Activated T-helper 9 cell treated with anti-CD3 and anti-CD28 coated beads, Interleukin-2, amount 50 U/mL, for 16 hours (primary cell): ENCODE data around the gene RGL1.

Source experiments
- DNase-seq: peaks from one replicate; pipeline ENCODE4 v3.0.0-alpha.2; 2020; ENCODE audit warnings: low read depth

RGL1 gene

DNA sequence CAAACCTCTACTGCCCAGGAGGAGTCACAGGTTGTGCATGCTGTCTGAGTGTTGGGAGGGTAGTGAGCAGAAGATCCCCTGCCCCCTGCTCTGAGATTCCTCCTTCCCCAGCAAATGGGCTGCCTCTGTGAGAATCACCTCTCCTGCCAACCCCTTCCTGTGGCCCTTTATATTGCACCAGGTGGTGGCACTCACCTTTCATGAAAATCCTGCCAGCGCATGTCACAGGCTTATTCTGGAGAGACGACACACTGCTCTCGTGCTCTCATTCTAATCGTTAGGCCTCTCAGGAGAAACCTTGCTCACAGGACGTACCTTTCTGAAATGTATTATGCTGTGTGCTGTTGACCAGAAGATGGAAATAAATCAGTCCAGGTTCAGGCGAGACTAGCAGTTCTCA lies 113.7 kb downstream of the RGL1 start:
- no peak for DNase-seq

DNA sequence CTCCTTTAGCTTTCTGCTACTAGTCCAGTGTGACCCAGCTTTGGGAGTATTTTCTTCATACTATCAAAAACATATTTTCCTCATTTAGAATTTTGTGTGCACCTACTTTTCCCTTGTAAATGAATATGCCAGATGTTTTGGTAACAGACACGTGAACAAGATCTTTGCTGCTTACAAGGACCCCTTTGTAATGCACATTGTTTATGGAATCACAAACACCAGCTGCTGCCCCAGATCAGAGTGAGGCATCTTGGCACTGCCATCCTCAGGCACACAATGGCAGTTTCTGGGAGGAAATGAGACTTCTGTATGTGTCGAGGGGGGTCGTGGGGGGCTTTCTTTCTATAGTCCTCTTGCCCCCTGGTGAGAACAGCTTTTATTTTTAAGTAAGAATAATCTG lies 115.7 kb downstream of the RGL1 start:
- no peak for DNase-seq

DNA sequence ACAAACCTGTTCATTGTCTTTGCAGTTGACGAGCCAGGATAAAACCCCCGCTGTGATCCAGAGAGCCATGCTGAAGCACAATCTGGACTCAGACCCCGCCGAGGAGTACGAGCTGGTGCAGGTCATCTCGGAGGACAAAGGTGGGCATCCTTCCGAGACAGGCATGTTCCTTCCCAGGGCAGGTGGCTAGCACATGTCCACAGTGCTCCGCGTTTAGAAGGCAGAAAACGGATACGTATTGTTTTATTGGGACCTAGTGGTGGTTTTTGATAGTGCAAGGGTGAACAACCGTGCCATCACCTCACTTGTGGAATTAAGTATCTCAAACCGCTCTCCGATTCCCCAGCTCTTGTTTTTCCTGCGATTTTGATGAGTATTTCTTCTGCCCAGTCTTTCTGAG lies 117.3 kb downstream of the RGL1 start:
- DNase-seq = no peak

DNA sequence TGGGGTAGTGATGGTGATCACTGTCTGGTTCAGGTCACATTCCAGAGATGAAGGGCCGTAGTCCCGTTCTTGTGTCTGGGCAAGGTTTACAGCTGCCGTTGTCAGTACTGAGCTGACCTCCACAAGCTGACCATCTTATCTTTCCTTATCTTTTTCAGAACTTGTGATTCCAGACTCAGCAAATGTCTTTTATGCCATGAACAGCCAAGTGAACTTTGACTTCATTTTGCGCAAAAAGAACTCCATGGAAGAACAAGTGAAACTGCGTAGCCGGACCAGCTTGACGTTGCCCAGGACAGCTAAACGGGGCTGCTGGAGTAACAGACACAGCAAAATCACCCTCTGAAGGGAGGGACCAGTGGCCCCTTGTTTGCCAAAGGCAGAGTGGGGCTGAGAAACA lies 121.0 kb downstream of the RGL1 start:
- DNase-seq = no peak

DNA sequence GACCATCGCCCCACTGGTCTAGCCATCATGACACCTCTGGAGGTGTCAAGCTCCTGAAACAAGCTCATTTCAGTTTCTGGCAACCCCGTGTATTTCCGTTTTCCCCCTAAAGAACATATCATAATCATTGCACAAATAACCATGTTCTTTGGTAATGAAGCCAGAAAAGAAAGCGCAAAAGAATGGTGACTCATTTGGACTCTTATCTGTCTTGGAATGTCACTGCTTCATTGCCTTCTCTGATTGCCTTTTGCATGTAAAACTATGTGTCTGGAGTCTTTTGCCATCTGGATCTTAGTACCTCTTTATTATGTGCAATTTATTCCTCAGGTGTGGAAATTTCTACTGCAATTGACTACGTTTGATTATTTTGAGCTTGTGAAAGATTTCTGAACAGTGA lies 122.1 kb downstream of the RGL1 start:
- no peak for DNase-seq

DNA sequence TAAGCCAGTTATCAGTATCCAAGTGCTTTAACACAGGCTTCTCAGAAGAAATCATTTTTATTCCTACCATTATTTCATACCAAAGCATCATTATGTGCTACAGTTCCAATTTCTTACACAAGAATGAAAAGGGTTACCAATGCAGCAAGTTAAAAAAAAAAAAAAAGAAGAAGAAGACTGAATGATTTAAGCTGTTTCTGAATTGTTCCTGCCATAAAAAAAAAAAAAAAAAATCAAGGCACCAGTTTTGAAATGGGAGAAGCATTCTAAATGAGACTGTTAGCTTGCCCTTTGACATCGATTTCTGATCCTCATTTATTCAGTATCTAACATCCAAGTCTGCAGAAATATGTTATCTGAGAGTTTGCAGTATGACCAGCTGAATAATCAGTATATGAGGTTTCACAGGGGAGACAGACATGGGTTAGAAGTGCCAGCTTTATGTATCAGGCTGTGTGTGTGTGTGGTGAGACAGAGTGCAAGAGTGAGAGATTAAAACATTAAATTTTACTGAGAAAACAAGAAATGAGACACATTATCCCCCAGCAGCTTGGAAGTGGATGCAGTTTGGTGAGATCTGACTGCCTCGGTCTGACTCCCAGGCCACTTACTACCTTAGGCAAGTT lies 126.8 kb downstream of the RGL1 start:
- no peak for DNase-seq

DNA sequence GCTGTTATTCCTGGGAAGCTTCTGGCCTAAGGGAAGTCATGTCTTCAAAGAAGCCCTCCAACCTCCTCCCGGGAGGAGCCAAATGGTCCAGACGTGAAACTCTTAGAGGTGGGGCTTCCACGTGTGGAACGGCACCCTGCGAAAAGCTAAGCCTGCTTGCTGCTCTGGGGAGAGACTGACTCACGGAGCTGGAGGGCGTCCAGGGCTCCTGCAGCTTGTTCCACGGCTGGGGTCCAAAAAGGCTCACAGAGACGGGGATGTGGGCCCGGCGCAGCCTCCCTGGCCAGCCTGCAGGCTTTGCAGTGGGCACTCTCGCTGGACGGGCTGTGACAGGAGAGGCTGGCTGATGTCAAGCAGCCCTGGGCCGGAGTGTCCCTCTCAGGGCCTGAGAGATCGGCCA lies 127.5 kb downstream of the RGL1 start:
- no peak for DNase-seq

DNA sequence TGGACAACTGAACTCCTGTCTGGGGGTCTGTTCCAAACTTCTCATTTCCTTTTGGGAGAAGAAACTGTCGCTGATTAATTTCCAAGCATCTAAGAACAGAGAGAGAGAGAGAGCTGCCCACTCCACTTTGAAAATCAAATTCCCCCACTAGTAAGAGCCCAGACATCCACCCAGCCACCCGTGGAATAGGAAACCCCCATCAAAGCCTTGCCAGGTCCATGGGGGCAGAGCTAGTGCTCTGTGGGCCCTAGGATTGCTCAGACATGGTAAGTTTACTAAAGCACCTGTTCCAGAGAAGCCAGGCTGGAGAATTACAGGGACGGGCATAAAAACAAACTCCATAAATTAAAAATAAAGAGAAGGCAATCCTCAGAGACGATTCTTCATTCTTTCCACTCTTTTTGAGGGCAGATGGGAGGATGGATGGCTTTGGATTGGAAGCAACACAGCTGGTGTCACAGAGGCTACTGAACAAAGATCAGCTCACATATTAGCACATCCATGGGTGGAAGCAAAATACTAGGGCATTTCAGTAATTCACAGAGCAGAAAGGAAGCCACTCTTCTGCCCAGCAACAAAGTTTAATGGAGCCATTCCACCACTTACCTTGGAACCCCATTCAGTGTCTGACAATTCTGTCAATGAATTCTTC lies 128.7 kb downstream of the RGL1 start:
- DNase-seq = no peak

DNA sequence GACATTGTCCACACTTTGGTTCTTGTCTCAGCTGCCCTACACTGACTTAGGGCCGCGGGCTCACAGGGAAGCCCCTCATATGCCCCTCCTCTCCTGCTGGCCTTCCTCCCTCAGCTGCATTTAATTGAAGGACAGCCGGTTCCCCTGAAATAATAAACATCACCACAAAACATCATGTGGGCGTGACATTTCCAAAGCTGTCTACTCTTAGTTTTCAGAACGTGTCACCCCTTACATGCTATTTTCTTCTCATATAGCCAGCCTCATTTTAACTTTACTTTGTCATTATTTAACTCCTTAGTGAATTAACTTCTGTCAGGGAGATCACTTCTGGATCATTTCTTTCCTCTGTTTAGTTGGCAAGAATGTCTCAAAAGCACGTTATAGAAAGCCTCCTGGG lies 129.4 kb downstream of the RGL1 start:
- no peak for DNase-seq

DNA sequence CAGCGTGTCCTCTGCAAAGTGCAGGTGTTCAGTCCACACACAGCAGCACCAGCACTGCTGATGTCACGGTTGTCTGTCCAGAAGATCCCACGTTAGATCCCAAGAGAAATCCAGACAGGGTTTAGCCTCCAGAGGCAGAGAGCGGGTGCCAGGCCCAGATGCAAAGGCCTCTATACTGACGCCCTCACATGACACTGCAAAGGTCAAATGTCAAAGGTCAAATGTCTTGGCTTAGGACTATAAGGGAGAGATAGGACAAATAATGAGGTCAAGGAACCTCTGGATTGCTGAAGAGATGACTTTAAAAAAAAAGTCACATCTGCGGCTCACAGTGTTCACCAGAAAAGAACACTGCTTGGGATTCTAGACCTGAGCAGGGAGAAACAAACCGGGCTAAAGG lies 131.1 kb downstream of the RGL1 start:
- no peak for DNase-seq

DNA sequence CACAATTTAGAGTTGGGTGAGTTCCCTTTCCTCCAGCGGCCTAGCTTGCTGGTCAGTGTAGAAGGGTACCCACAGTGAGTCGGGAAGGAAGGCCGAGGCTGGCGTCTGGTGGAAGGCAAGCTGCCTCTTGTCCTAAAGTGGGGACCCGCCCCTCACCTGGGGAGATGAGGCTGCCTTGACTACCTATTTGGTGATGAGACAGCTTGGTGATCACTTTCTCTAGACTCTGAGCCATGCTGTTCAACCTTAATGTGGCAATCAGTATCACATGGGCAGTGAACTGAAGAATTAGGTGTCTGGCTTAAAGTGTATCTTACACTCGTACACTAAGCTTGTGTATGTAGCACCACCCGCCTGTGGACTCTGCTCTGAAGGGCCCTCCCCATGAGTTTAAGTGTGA lies 131.9 kb downstream of the RGL1 start:
- no peak for DNase-seq

DNA sequence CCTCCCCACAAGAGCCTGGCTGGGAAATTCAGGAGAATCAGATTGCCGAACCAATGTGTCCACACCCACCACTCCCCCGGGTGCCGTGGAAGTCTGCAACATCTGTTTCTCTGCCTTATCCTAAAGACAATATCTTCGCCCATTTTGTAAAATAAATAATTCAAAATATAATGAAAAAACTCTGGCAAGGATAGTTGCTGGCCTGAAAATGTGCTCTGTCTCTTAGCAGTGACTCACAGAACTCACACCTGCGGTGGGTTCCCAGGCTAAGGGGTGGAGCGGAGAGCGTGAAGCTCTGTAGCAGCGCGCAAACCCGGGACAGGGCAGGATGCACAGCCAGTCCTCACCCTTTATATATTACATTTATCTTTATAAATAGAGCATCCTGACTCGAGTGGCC lies 132.7 kb downstream of the RGL1 start:
- no peak for DNase-seq

DNA sequence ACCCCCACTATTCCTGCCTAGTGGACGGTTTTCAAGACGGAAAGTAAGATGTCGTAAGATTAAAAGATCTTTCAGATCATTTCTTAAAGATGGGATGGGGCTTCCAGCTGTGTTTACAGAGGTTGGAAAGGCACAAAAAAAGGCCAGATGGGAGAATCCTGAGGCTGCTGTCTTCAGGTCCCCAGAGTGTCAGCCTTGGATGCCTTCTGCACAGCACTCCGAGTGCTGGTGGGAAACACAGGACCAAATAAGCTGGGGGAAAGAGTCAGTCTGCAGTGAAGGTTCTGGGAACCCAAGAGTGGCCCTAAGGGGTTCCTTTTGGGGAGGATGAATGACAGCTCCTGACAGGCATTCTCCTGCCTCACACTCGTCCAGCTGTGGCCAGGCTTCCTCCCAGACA lies 136.1 kb downstream of the RGL1 start:
- no peak for DNase-seq

DNA sequence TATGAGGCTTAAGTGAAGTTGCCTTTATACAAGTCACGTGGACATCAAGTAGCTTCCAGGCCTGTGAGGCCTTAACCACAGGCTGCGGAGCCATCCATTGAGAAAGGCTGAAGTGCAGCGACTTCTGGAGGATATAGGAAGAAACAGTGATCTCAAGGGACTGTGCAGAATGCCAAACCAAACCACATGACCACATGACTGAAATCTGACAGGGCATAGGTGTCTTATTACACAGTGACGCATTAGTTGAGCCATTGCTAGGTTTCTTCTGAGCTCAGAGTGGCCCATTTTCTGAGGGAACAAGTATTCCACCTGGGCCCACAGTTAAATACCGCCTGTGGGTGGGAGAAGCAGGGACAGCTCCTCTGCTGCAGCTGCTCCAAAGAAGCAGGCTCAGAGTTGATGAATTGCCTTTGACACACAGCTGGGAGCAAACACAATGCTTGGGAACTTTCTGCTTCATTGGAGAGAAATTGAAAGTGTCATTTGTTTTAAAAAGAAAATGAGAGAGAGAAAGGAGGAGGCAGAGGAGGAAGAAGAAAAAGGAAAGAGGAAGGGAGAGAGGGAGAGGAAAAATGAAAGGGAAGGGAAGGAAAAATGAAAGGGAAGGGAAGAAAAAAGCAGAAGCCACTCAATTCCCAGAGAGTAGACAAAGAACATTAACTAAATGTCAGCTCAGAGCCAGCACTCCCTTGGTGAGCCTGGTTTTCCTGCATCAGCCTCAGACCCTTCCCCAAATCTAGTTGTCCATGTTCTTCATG lies 138.2 kb downstream of the RGL1 start:
- no peak for DNase-seq

DNA sequence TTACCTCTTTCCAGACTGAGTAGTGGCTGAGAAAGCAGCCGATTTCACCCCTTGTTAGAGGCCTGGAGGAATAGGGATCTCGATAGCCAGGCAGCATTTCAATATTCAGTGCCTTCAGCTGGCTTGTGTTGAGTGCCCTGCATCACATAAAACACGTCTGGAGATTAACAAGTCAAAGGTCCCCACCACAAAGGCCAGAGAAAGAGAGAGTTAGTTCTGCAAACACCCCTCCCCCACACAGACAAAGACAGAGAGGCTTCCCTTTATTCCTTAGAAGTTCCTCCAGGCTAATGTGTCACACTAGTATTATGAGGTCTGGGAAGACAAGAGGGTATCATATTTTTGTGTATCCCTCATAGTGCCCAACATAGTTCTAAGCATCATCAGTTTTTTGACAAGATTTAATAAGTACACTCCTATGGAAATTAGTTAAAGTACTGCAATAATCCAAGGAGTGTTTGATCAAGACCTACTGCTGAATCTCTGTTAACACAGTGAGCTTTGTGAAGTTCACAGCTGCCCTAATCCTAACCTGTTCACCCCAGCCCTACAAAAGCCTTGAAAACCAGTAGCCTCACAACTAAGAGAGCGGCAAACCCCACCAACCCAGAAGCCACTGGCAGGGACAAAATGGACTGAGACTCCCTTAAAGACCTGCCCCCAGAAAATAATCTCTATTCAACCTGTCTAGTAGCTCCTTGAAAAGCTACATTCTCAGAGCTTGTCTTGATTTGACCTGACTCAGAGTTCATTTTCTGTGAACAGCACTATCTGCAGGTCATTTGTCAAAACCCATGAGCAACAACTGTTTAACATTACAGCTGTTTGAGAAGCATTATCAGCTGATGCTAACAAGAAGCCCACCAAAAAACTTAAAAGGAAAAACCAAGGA lies 140.8 kb downstream of the RGL1 start:
- DNase-seq = no peak

DNA sequence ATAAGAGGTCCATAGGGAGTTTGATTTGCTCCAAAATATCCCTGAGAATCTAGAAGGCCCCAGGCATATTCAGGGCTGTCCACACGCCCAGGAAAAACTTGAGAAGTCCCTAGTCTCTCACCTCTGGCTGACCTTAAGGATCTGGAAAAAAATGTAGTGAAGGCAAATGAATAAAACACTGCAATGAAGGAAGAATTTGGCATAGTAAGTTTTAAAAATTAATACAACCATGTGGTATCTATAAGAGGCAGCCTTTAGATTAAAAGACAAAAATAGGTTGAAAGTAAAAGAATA lies 141.3 kb downstream of the RGL1 start:
- DNase-seq = no peak

DNA sequence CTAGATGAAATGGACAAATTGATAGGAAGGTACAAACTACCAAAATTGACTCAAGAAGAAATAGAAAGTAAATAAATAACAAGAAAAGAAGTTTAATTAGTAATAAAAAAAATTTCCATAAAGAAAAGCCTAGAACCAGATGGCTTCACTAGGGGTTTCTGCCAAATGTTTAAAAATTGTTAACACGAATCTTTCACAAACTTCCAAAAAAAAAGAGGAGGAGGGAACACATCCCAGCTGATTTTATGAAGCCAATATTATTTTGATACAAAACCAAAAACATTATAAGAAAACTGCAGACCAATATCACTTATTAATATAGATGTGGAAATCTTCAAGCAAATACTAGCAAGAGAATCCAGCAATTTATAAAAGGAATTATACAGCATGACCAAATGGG lies 143.1 kb downstream of the RGL1 start:
- no peak for DNase-seq

DNA sequence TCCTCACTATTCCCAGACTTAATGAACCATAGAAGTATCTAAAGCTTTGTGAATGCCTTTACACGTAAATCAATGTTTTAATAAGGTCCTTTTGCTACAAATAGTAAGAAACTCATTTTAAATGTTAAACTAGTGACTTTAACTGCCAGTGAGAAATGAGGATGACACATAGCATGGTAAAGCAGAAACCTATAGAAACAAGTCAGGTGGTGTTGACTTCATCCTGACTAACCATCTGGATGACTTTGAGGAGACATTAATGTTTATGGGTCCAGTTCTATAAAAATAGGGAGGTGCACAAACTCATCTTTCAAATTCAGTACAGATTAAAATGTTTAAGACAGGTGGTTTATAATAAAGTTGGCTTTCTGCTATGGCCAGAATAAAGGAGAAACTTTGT lies 147.2 kb downstream of the RGL1 start:
- DNase-seq = no peak

DNA sequence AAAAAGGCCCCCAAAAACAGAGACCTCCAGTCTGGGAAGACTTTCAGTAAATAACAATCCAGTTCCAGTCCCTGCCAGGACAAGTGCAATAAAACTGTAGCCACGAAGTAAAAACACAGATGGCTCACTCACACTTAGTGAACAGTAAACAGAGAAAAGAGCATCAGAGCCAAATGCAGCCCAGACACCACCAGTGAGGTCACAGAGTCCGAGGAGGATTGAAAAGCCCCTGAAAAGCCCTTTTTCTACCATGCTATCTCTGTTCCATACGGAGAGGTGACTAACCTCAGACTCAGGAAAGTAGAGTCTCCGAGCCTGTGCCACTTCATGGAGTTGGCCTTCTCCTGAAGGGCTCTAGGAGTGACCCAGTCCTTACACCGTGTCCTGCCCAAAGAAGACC lies 148.1 kb downstream of the RGL1 start:
- DNase-seq = no peak

DNA sequence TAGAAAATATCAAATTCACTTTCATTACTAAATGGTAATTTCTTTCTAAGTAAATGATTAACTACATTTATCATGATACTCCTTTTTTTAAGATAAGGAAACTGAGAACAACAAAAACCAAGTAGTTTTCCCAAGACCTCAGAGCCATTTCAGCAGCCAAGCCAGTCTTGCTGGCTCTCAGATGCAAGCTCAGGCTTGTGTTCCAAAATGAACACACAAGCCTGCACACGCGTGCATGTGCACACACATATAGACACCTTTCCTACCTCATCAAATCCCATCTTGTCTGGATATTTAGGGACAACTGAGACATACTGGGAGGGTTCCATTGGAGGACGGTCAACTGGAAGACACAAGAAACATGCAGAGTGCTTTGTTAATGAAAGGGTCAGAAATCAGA lies 149.6 kb downstream of the RGL1 start:
- no peak for DNase-seq

DNA sequence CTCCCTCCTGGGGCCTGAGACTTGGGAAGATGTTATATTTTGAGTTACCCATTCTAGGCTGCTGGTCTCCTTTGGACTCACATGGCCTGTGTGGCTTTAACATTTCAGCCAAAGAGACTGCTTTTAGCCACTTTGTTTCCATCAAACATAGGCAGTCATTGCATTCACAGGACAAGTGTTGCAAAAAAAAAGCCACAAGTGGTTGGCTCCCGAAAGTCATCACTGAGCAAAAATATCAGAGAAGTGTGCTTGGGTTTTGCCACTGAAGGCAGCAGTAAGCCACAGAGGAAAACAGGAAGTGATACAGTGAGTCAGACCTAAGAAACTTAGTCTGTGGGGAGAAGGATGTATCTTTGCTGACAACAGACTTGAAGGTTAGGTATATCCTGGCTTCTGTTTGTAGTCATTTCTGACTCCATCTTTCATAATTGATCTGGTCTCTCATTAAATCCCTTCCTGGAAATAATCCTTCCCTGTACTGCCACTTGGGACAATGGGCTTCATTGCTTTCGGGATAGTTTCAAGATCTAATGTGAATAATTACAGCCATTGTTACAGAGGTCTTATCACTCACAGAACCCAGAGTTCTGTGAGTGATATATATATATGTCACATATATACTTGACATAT lies 151.8 kb downstream of the RGL1 start:
- peak; percentile 9 for DNase-seq

DNA sequence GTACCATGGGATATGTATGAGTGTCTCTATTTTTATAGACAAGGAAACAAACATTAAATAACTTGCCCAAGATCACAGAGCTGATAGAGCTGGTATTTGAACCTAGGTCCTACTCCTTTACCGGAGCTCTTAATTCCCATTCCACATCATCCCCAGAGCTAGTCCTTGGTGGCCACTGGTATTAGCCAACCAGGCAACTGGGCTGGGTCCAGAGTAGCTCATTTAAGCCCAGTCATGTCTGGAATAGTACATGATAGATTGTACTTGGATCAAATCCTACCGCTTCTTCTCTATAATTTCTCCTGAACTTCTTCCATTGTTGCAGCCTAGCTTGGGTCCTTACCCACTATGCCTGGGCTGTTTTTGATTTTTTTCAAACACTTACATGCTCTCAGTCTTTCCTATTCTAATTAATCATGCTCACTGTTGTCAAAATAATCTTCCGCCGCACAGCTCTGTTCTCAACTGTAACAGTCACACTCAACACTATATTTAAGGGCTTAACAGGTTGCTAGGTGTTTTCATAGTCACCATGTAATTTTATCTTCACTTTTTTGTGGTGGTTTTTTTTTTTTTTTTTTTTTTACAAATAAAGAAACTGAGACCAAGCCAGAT lies 152.4 kb downstream of the RGL1 start:
- DNase-seq = no peak
